Subcutaneous adipose tissue (tissue), 4 donors: ENCODE data around the gene CYP39A1. TPM values are rescaled to one million over a fixed set of nuclear protein-coding genes. Genes with fewer than 3 reads are reported as not detected.

Experiments used
- CTCF ChIP-seq: fragments of 450-650 bp; IDR thresholded peaks from one replicate; pipeline ENCODE4 v1.5.1; 2016; ENCODE audit warnings: low read depth, mild to moderate bottlenecking, control low read depth, antibody characterized with exemption, moderate library complexity
- total RNA-seq, 4 donors: library from RNA; depleted of rRNA; stranded (reverse); fragments of >200 nt; gene quantifications; one replicate each; pipeline ENCODE4 v1.1.0, GENCODE V29; 2016

Gene CYP39A1
- total RNA-seq, 4 donors from 2014 or later = 0.88 to 2.0 (median 1.1) TPM

- no peak for TF ChIP-seq CTCF
These were observed 135.4 kb downstream of the CYP39A1 start for GRCh38 chr6:46517202-46517601.

DNA sequence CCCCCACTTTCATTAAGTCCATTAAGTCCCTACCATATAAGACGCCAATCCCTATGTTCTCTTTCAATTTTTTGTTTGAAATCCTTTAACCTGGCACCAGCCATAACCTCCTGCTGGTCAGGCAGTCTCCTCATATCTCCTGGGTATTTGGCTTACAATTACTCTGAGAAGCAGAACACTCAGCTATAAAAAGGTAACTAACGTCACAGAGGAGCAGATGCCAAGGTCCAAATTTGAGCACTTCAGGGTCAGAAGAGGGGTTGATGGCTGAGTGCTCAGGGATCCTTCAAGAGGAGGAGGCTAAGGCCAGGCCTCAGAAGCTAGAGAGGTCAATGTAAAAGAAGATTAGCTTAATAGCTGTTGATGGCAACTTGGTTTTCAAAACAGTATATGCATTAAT lies 139.1 kb downstream of the CYP39A1 start:
- no peak for TF ChIP-seq CTCF

GRCh38 chr6:46511320-46511719 lies 141.3 kb downstream of the CYP39A1 start:
- TF ChIP-seq CTCF = no peak

DNA sequence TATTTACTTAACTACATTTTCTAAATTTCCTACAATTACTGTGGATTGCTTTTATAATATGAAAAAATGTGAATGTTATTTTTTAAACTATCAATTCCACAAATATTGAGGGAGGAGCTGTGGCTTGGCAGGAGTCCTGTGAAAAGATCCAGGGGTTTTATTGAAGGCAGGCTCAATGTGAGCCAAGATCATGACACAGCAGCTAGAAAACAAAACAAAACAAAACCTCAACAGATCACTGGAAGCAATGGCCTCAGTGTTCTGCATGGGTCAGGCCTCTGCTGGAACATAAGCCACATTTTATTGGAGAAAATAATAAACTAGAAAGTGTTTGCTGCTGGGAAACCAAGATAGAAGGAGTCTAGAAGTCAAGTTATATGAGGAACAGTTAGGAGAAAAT lies 142.0 kb downstream of the CYP39A1 start:
- TF ChIP-seq CTCF = no peak

DNA sequence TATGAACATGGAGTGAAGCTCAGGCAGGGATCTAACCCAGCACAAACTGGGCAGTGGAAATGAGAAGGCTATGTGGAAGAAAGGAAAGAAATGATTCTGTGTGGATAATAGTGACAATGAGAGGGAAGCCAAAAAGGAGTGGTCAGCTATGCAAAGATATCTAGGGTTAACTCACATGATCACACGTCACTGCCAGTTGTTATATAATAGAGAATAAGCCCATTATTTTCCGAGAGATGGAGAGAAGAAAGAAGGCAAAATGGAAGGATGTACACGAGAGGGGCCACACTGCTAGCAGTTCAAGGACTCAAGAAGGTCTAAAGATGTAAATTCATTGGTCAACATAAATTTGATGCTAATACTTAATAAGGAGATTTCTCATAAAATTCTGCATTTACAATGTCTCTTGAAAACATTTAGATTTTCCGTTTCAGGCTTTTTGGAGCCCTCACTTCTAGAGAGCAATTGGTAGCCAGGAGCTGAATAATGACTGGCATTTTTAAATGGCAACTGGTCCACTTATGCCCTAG lies 142.6 kb downstream of the CYP39A1 start:
- no peak for TF ChIP-seq CTCF

DNA sequence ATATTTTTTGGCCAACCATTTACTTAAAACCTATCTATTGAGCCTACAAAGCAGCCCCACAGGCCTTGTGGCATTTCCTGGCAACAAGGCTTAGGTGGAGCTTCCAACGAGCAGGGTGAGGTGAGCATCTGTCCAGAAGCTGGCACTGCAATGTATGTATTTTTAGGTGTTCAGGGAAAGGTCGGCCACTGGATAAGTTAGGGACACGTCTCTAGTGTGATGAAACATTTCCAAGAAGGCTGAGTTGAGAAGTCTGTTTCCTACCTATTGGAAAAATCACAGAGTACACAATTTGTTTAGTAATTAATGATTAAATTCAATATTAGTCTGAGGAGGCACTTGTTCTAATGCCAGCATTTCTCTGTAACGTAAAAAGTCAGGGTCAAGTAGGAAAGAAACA lies 143.6 kb downstream of the CYP39A1 start:
- no peak for TF ChIP-seq CTCF

- TF ChIP-seq CTCF = no peak
These were observed 145.2 kb downstream of the CYP39A1 start for GRCh38 chr6:46507426-46507825.
